ENCODE measurements around the gene CSPG4. TPM values are rescaled to one million over a fixed set of nuclear protein-coding genes. Genes with fewer than 3 reads are reported as not detected.

Gene CSPG4
- total and polyA plus RNA-seq, 2 of the 8 experiments (the other 6 are each of a cell fraction or from before 2014, with no cell fraction given), result 1.4 to 3.0 TPM

DNA sequence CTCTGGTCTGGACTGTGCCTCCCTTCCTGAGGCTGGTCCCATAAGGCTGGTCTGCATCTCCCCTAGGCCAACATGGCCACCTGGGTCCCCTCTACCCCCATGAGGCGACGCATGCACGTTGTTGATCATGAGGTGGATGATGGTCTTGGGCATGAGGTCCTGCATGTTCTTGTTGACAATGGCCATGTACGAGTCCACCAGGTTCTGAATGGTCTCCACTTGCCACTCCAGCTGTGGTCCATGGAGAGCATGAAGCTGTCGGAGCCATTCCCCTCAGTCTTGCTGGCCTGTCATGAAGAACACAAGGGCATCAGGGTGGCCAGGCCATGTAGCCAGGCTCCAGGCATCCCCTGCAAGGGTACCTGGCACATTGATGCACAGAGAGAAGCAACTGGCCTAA, 27.1 kb upstream of the CSPG4 start (continued):
- TF ChIP-seq HDAC2 (IDR thresholded peaks at IDR 0.05; ENCODE audit: borderline replicate concordance in 1 of 2, low read depth in 2 of 2, low read length in 2 of 2) (no peak), RAD21 (IDR thresholded peaks at IDR 0.05 in 1 of 2, conservative IDR thresholded peaks at IDR 0.05 in 1 of 2; ENCODE audit: low read depth in 2 of 2, low read length in 2 of 2) (no peak), SIX5 (IDR thresholded peaks at IDR 0.05; ENCODE audit: low read depth, low read length) (no peak), SIRT6 (IDR thresholded peaks at IDR 0.05; ENCODE audit: low read length) (no peak), NRF1 (IDR thresholded peaks at IDR 0.05; ENCODE audit: low read depth, low read length) (no peak), SUZ12 (IDR thresholded peaks at IDR 0.05; ENCODE audit: low read length) (no peak), GABPA (IDR thresholded peaks at IDR 0.05; ENCODE audit: borderline replicate concordance, insufficient read depth, low read length) (no peak), RFX5 (IDR thresholded peaks at IDR 0.05; ENCODE audit: borderline replicate concordance, low read depth, low read length) (no peak), SP4 (IDR thresholded peaks at IDR 0.05; ENCODE audit: low read length) (no peak)
- TF ChIP-seq, protein P1, sequence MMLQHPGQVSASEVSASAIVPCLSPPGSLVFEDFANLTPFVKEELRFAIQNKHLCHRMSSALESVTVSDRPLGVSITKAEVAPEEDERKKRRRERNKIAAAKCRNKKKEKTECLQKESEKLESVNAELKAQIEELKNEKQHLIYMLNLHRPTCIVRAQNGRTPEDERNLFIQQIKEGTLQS (IDR thresholded peaks at IDR 0.05; ENCODE audit: insufficient read depth, low read depth, low read length), result no peak

All from H1 (cell line).